Ovary (tissue), 9 donors: ENCODE results near the gene TTC28. TPM values are rescaled to one million over a fixed set of nuclear protein-coding genes. Genes with fewer than 3 reads are reported as not detected.

Experiments used
- DNase-seq, 5 donors: peaks; one replicate each; pipeline ENCODE4 v3.0.0-alpha.2; 2019 to 2020
- H3K27ac ChIP-seq, 2 donors: fragments of 200-600 bp; one replicate each; pipeline versions ENCODE4 v1.5.1 to v1.8.0; 2019 to 2022
- H3K27me3 ChIP-seq: fragments of 200-600 bp; one replicate; pipeline ENCODE4 v1.8.0; 2022
- H3K36me3 ChIP-seq: fragments of 200-600 bp; sonication (generic); one replicate; pipeline ENCODE4 v1.5.1; 2019
- H3K4me1 ChIP-seq: one replicate; pipeline ENCODE4 v1.8.1; 2013; ENCODE audit warnings: mild to moderate bottlenecking, moderate library complexity; ENCODE audit not compliant: insufficient read depth
- H3K4me3 ChIP-seq: fragments of 200-600 bp; sonication (generic); one replicate; pipeline ENCODE4 v1.5.1; 2017
- H3K9me3 ChIP-seq, 2 donors: fragments of 200-600 bp in 1 of 2; sonication (generic) in 1 of 2; one replicate each; pipeline versions ENCODE4 v1.5.1 to v1.8.1; 2013 to 2019; ENCODE audit warnings: mild to moderate bottlenecking in 1 of 2, moderate library complexity in 1 of 2
- EP300 ChIP-seq: sonication (generic); formaldehyde crosslinking; IDR thresholded peaks from one replicate; pipeline ENCODE4 v1.6.1; 2017; ENCODE audit warnings: antibody characterized with exemption
- POLR2A ChIP-seq: fragments of 450-650 bp; IDR thresholded peaks from one replicate; pipeline ENCODE4 v1.6.1; 2017; ENCODE audit warnings: antibody characterized with exemption, mild to moderate bottlenecking, moderate library complexity
- WGBS, 3 donors: extraction: QIAGEN DNeasy Blood & Tissue Kit in 1 of 3; methylation state at CpG; one replicate each; pipeline versions ENCODE4 v1.1.5 to v1.1.7; 2013 to 2017; 5-methylcytosine and 5-hydroxymethylcytosine counted together
- intact Hi-C, 4 donors: fragments of 100-400 bp; cut with DNase I; formaldehyde crosslinking; loops; one replicate each; pipeline versions ENCODE4 v1.11.0 to v1.15.1; 2022 to 2023
- polyA plus RNA-seq, 2 donors: library from polyadenylated mRNA; stranded (reverse); fragments of 200-250 nt in 1 of 2; fragments of 350-450 nt in 1 of 2; fragmentation: Illumina TruSeq in 1 of 2; extraction: RNeasy Lipid Tissue Mini Kit (QIAGEN cat#74804) in 1 of 2; gene quantifications; one replicate each; pipeline ENCODE4 v1.2.3, GENCODE V29; 2013 to 2014
- total RNA-seq, 7 donors: library from RNA; depleted of rRNA in 2 of 7; stranded (reverse); fragments of >200 nt in 2 of 7; fragmentation: NEBNext Ultra II Directional in 3 of 7; extraction: Animal tissue kit (Norgen Biotek cat#: 25700) in 3 of 7; gene quantifications; one replicate each; pipeline versions ENCODE4 v1.1.0 to v1.2.4, GENCODE V29; 2016 to 2023
- TF ChIP-seq, protein P1 (sequence below), 3 donors: fragments of 450-650 bp in 2 of 3; fragments of 200-600 bp in 1 of 3; IDR thresholded peaks; one replicate each; pipeline versions ENCODE4 v1.5.1 to v1.8.0; 2016 to 2022; ENCODE audit warnings: antibody characterized with exemption in 3 of 3, mild to moderate bottlenecking in 1 of 3
- donor health status: DM: no; HTN: no; CAD: no; lungs with moderate emphysema.
- donor health status: DM: no; HTN: no; CAD: no.
- donor health status: Bipolar disorder and iron deficiency.
- donor health status: DM: yes; HTN: yes; CAD: no.
- donor health status: DM: no; HTN: no; CAD: no.
- donor health status: DM: yes; HTN: yes; CAD: no.

TTC28 gene
- total and polyA plus RNA-seq, 9 donors, result 16.7 to 127 (median 72.9) TPM

DNA sequence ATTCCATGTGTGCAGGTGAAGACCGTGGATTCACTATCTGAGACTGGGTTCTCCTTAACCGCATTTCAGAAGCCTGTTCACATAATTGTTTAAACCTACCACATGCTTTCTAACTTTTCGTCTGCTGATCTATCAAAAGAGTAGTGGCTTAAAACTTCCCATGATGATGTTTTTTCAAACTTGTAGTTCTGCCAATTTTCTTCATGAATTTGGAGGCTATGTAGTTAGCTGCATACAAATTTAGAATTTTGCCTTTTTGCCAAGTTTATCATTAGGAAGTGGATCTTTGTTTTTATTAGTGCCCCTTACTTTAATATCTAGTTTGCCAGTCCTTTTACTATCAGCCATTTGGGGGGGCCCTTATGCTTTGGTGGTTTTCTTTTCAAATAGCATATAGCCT lies 703.1 kb downstream of the TTC28 start:
- WGBS, 3 donors, result 13 to 35% (median 22%) methylated on average over 3 of the region's 3 CpGs
- no peaks in the 10 kb centered on the region for H3K27me3 ChIP-seq
- no peak overlapping the region for H3K27ac ChIP-seq
- peaks cover 8% of the 10 kb centered on the region for H3K4me1 ChIP-seq
- no peaks in the 10 kb centered on the region for H3K9me3 ChIP-seq
- intact Hi-C loops, result no loop called here
- no peaks in the 10 kb centered on the region for H3K36me3 ChIP-seq
- no peak for DNase-seq
- H3K4me3 ChIP-seq, result no peak overlapping the region
- TF ChIP-seq, protein P1, sequence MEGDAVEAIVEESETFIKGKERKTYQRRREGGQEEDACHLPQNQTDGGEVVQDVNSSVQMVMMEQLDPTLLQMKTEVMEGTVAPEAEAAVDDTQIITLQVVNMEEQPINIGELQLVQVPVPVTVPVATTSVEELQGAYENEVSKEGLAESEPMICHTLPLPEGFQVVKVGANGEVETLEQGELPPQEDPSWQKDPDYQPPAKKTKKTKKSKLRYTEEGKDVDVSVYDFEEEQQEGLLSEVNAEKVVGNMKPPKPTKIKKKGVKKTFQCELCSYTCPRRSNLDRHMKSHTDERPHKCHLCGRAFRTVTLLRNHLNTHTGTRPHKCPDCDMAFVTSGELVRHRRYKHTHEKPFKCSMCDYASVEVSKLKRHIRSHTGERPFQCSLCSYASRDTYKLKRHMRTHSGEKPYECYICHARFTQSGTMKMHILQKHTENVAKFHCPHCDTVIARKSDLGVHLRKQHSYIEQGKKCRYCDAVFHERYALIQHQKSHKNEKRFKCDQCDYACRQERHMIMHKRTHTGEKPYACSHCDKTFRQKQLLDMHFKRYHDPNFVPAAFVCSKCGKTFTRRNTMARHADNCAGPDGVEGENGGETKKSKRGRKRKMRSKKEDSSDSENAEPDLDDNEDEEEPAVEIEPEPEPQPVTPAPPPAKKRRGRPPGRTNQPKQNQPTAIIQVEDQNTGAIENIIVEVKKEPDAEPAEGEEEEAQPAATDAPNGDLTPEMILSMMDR (IDR thresholded peaks at IDR 0.05), result no peak
- no peak for TF ChIP-seq EP300
- no peak for TF ChIP-seq POLR2A

DNA sequence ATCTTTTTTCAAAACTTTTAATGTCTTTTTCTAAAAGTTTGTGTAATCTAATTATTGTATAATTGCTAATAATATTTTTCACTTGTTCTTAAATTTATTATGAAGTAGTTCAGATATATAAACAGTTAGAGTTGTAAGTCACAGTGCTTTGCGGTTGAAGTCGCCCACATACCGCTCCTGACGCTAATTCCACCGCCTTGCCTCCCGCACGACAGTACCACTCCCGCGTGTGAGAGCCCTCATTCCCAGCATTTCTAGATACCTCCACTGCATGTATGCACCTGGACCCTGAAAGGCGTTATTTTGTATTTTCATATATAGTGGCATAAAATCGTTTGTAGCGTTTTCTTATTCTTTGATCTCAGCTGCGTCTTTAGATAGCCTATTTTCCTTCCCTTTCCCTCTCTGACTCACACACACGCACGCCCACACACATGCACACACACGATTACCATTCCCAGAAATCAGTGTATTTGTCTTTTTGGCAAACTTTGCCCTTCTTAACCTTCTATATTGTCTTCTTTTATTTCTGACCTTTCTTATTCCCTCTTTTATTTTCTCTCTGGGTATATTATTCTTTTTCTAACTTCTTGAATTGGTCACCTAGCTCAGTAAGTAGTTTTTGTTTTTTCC lies 704.1 kb downstream of the TTC28 start:
- TF ChIP-seq, protein P1 (IDR thresholded peaks at IDR 0.05), result no peak
- TF ChIP-seq EP300 (no peak), POLR2A (no peak)
- no peak overlapping the region for H3K4me3 ChIP-seq
- 75 to 85% (median 82%) methylated on average over 16 of the region's 16 CpGs for WGBS, 3 donors

DNA sequence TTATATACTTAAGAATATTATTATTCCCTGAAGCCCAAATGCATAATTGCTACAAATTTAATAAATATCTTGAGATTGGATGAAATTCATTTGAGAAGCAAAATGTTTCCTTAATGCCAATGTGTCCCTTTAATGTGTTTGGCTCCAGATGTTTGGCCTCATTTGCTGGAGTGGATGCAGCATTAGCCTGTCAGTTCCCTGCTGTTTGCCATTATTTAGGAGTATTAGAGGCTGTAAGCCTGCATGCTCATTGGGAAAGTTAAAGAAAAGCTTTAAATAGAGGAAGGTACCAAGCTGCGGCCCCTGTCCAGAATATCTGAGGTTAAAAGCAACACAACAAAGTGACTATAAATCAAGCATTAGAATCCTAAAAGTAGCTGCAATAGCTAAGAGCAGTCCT lies 705.8 kb downstream of the TTC28 start:
- Histone ChIP-seq H3K4me3 (no peak overlapping the region), H3K27me3 (no peaks in the 10 kb centered on the region), H3K27ac (no peak overlapping the region), H3K9me3 (no peaks in the 10 kb centered on the region), H3K4me1 (peaks cover 6% of the 10 kb centered on the region), H3K36me3 (no peaks in the 10 kb centered on the region)
- TF ChIP-seq POLR2A (no peak), EP300 (no peak)
- TF ChIP-seq, protein P1 (IDR thresholded peaks at IDR 0.05), result no peak
- 38 to 40% (median 38%) methylated on average over 1 of the region's 1 CpG for WGBS, 3 donors
- no peak for DNase-seq
- intact Hi-C loops, result no loop called here

More for the DNA sequence above, 704.1 kb downstream of the TTC28 start:
- peaks cover 8% of the 10 kb centered on the region for H3K4me1 ChIP-seq
- intact Hi-C loops, result no loop called here
- no peaks in the 10 kb centered on the region for H3K36me3 ChIP-seq
- no peak overlapping the region for H3K27ac ChIP-seq
- no peak for DNase-seq
- no peaks in the 10 kb centered on the region for H3K9me3 ChIP-seq
- H3K27me3 ChIP-seq, result no peaks in the 10 kb centered on the region

DNA sequence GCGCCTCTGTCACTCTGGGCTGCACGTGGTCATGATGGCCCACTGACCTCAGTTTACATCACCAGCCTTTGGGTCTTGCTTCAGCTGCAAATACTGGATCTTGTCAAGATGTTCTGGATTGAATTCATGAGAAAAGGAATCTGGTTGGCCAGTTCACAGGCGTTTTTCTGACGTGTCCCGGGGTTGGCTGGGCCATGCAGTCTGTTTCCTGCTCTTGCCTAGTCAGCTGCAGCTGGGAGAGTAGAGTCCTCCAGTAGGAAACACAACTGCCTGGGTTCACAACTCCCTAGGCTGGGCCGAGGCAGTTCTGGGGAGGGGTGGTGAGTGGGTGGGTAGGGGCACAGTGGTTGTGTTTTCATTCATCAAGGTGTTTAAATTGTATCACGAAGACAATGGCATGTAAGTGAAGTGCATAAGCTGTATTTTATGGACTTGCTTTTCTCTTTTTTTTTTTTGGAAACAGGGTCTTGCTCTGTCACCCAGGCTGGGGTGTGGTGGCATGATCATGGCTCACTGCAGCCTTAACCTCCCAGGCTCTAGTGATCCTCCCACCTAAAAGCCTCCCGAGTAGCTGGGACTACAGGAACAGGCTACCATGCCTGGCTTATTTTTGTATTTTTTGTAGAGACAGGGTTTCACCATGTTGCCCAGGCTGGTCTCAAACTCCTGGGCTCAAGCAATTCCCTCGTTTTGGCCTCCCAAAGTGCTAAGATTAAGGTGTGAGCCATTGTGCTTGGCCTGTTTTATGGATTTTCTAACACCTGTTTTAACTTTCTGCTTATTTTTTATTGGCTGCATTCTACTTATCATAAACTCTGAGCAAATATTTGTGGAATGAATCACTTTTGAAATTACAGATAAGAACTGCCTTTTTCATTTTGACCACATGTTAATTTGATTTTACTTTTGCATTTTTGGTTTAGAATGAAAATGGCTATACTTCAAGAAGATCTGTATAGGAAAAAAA lies 706.6 kb downstream of the TTC28 start:
- Histone ChIP-seq H3K27me3 (no peaks in the 10 kb centered on the region), H3K36me3 (no peaks in the 10 kb centered on the region), H3K4me3 (no peak overlapping the region), H3K9me3 (no peaks in the 10 kb centered on the region), H3K27ac (no peak overlapping the region), H3K4me1 (peaks cover 2% of the 10 kb centered on the region)
- no peak for DNase-seq
- TF ChIP-seq, protein P1 (IDR thresholded peaks at IDR 0.05), result no peak
- TF ChIP-seq EP300, result no peak
- no peak for TF ChIP-seq POLR2A
- WGBS, 3 donors, result 71 to 72% (median 71%) methylated on average over 9 of the region's 9 CpGs
- intact Hi-C loops, result no loop called here
